Activated naive CD8-positive, alpha-beta T cell treated with anti-CD3 and anti-CD28 coated beads, Interleukin-2, amount 50 U/mL, for 16 hours (primary cell): Measurements from ENCODE around the gene ELMO2.

Experiments used
- DNase-seq: peaks from one replicate; pipeline ENCODE4 v3.0.0-alpha.2; 2020; ENCODE audit warnings: low read depth, low spot score

ELMO2 gene

GRCh38 chr20:46333161-46333991, 73.0 kb downstream of the ELMO2 start:
- DNase-seq: no peak

DNA sequence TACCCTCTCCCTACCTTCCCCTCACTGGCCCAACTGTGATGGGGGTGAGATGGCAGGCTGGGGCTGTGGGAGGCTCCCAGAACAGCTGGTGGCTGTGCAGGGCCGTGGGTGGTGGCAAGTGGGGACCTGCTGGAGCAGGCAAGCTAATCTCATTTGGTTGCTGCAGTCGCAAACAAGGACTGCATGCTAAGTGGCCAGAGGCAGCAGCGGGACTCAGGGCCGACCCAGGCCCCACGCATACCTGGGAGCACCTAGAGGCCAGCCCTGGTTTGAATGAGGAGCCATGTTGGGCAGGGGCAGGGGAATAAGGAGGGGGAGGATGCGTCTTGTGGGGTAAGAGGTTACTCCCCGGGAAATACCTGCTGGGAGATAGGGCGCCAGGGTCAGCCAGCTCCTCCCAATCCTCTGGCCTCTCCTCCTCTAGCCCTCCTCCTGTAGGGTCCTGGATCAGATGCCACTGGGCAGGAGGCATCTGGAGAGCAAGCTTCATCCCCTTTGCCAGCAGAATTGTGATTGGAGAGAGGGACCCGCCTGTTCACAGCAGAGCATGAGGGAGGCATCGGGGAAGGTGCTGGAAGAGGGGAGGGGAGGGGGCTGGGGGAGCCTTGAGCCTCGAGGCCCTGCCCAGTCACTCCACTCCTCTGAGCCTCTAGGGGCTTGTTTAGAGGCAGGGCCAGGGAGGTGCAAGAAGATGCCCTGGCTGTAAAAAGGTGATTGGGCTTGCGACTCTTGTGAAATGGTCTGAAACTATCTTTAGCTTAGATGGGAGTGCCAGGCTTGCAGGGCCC, 73.8 kb downstream of the ELMO2 start:
- DNase-seq: no peak

- DNase-seq: no peak
These were observed 74.6 kb downstream of the ELMO2 start for GRCh38 chr20:46331611-46332361.

GRCh38 chr20:46330831-46331371, 75.5 kb downstream of the ELMO2 start:
- no peak for DNase-seq

DNA sequence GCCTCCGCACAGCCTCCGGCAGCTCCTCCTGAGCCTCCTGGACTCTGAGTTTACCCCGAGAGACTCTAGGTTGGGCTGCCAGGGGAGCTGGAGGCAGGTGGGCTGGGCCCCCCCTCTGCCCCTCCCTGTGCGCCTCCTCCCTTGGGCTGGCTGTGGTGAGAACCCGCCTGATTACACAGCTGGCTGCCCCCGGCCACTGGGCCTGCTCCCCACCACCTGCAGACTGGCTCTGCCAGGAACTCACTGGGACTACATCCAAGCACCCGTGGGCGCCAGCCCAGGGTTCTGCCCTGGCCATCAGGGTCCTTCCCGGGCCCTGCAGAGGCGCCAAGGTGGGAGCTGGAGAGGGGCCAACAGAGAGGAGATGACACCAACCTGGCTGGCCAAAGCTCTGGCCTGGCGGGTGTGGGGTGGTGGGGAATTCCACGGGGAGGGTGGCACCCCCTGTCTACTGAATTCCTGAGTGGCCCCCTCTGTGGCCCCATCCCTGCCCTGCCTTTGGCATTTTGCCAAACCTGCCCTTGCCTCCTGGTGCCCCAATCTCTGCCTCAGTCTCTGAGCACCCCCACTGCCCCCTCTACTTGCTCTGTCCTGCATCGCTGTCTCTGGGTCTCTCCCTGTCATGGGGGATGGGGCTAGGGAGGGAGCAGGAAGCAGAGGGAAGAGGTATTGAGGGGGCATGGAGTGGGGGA, 76.2 kb downstream of the ELMO2 start:
- no peak for DNase-seq

DNA sequence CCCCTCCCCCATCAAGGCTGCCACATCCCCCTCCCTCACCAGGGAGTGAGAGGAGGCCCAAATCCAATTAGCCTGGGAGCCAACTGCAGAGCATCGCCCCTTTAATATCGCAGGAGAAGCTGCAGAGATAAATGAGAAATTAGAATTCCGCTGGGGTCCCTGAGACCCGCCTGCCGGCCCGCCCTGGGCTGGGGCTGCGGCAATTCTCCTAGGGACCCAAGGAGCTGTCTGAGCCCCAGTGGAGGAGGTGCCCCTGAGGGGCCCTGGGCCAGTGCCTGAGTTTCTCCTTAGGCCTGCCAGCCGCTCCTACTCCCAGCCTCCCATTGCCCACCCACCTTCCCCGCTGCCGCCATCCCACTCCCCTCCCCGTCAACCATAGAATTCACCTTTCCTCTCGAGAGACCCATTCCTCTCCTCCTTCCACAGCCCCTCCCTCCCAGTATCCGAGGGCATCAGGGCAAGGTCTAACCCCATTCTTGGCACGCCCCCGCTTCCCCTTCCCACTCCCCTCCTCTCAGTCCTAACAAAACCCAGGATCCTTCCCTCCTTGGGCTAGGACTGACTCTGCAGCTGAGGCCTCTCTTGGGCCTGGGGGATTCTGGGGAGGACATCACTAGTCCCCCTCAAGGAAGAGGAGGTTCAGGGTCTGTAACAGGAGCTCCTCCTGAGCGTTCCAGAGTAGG, 78.1 kb downstream of the ELMO2 start:
- no peak for DNase-seq

DNA sequence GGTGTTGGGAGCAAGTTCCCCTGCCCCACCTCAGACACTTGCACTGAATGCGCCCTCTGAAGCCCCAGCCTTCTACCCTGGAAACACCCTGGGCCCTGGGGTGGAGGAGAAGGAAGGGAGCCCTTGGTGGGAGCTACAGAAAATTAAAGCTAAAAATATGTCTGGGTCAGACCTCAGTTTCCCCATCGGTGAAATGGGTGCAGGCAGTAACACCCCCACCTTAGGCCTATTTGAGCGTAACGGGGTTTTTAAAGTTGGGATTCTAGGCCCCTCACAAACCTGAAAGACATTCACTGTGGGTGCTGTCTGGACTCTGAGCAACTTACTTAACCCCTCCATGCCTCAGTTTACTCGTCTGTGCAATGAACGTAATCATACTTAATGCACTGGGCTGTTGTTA, 78.9 kb downstream of the ELMO2 start:
- no peak for DNase-seq

- no peak for DNase-seq
These were observed 80.6 kb downstream of the ELMO2 start for GRCh38 chr20:46325789-46326188.

- no peak for DNase-seq
These were observed 81.3 kb downstream of the ELMO2 start for GRCh38 chr20:46324960-46325703.

- DNase-seq: no peak
These were observed 82.0 kb downstream of the ELMO2 start for GRCh38 chr20:46324379-46324778.

- no peak for DNase-seq
These were observed 82.9 kb downstream of the ELMO2 start for GRCh38 chr20:46323557-46323956.

DNA sequence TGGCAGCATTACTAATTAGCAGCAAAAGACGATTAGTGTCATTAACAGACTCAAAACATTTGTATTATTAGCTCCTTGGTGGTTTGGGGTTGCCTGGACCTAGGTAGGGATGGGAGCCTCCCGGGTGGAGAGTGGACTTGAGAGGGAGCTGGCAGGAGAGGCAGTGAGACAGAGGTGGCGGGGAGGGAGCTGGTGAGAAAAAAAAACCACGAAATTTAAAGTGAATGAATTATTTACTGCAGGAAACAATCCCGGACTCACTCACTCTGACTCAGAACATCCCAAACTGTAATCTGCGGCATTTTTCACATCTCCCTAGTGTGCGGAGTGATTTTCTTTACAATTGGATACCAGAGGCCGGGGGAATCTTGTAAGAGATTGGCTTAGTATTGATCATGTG, 83.8 kb downstream of the ELMO2 start:
- DNase-seq: no peak

- no peak for DNase-seq
These were observed 88.7 kb downstream of the ELMO2 start for GRCh38 chr20:46317685-46318177.

DNA sequence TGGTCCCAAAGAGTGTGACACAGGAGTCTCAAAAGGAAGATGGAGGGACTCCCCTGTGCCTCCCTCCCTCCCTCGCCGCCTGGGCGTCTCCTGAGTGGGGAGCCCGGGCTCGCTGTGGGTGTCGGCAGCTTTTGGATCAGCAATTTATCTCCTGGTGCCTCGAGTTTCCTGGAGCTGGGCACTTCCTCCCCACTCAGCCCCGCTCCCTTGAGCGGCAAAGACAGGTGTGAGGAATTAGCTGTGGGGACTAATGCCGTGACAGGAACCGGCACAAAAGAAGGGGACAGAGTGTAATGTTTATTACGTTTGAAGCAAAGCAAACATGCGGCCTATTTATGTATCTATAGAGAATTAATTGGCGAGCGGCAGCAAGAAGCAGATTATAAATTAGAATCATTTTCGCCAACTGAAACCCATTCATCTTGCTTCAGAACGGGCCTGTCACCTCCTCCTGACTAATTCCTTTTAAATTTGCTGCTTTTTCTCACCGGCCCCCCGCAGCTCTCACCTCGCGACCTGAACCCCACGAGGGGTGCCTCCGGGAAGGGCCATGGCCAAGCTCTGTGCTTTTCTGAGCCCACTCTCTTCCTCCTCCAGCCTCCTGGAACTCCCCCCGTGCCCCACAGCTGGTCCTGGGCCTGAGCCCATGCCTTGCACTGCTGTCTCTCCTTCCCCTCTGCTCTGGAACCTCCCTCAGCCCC, 89.3 kb downstream of the ELMO2 start:
- DNase-seq: no peak
